ENCODE data around the gene SMYD4.

SMYD4 gene

DNA sequence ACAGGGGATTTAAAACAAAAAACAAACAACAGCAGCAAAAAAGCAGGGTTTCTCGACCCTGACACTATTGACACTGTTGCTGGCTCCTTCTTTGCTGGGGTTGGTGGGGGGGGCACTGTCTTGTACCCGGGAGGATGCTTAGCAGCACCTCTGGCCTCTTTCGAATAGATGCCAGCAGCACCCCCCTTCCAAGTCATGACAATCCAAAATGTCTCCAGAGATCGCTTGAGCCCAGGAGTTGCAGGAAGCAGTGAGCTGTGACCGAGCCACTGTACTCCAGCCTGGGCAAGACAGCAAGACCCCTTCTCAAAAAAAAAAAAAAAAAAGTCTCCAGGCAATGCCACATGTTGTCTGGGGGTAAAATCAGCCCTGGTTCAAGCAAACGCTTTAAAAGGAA, 47.5 kb downstream of the SMYD4 start:
- ChIA-PET CTCF (interaction anchor here (0.6 to 8.9 kb wide), 6 partner anchors 10 to 113 kb away, joined by 3 to 104 read pairs (median 14); partner anchors contain the start of gene WDR81), POLR2A (interaction anchor here (0.6 to 0.9 kb wide), 2 partner anchors 10 to 66 kb away, joined by 4 to 5 read pairs; no protein-coding TSS in a partner anchor)
- no peak overlapping the region for H3K27ac ChIP-seq (ENCODE audit: extremely low read depth, low read depth, low read length)
- no peaks in the 10 kb centered on the region for H3K9me3 ChIP-seq (ENCODE audit: control insufficient read depth, insufficient read depth, low read depth, low read length)
- no peak overlapping the region for H3K4me3 ChIP-seq (ENCODE audit: low read depth, low read length)
- peaks cover 8% of the 10 kb centered on the region for H3K4me1 ChIP-seq (ENCODE audit: control insufficient read depth, insufficient read depth, low read length)
- TF ChIP-seq ZNF510 (tag by site-specific recombination; IDR thresholded peaks at IDR 0.05; ENCODE audit: insufficient replicate concordance) (no peak), ZNF121 (tag by site-specific recombination; IDR thresholded peaks at IDR 0.05) (peak; percentile 90)
- peaks cover 32 to 86% of the 10 kb centered on the region in 2 experiments for H3K36me3 ChIP-seq (ENCODE audit: control insufficient read depth in 2 of 2, insufficient read depth in 1 of 2, low read length in 2 of 2)

GRCh38 chr17:1779571-1780131, 50.1 kb downstream of the SMYD4 start:
- H3K36me3 ChIP-seq (ENCODE audit: control insufficient read depth in 2 of 2, insufficient read depth in 1 of 2, low read length in 2 of 2) = peaks cover 25 to 91% of the 10 kb centered on the region in 2 experiments
- H3K4me1 ChIP-seq (ENCODE audit: control insufficient read depth, insufficient read depth, low read length) = peaks cover 8% of the 10 kb centered on the region
- ChIA-PET POLR2A (interaction anchor here (0.9 to 2.2 kb wide), 5 partner anchors 10 to 63 kb away, joined by 4 to 16 read pairs (median 7); partner anchors contain the start of genes RPA1 and SMYD4), CTCF (interaction anchor here (0.7 to 8.9 kb wide), 6 partner anchors 14 to 206 kb away, joined by 3 to 104 read pairs (median 4); partner anchors contain the start of gene WDR81)
- H3K27ac ChIP-seq (ENCODE audit: extremely low read depth, low read depth, low read length) = peak overlapping the region; percentile 43; the same call in 1 of the 2 replicates
- no peak overlapping the region for H3K4me3 ChIP-seq (ENCODE audit: low read depth, low read length)
- H3K9me3 ChIP-seq (ENCODE audit: control insufficient read depth, insufficient read depth, low read depth, low read length) = no peaks in the 10 kb centered on the region
- TF ChIP-seq FEZF1 (tag by site-specific recombination; IDR thresholded peaks at IDR 0.05) (no peak), PRDM6 (tag by site-specific recombination; IDR thresholded peaks at IDR 0.05) (peak; percentile 58), ZNF555 (tag by site-specific recombination; conservative IDR thresholded peaks at IDR 0.05) (no peak), MYNN (tag by site-specific recombination; IDR thresholded peaks at IDR 0.05; ENCODE audit: borderline replicate concordance) (no peak), WT1 (tag by site-specific recombination; IDR thresholded peaks at IDR 0.05) (peak; percentile 34; the same call in 1 of the 2 replicates), SP7 (tag by site-specific recombination; IDR thresholded peaks at IDR 0.05) (peak; percentile 95), ZNF629 (tag by site-specific recombination; IDR thresholded peaks at IDR 0.05) (no peak), ZNF843 (tag by site-specific recombination; IDR thresholded peaks at IDR 0.05) (no peak), GLIS1 (tag by site-specific recombination; IDR thresholded peaks at IDR 0.05) (peak; percentile 60; the same call in 1 of the 2 replicates), TCF7L2 (IDR thresholded peaks at IDR 0.05; ENCODE audit: borderline replicate concordance, low read depth, low read length) (no peak), ZNF571 (tag by site-specific recombination; IDR thresholded peaks at IDR 0.05) (no peak), ZBTB44 (tag by site-specific recombination; IDR thresholded peaks at IDR 0.05) (no peak), KLF8 (tag by site-specific recombination; IDR thresholded peaks at IDR 0.05) (no peak), ZIC2 (tag by site-specific recombination; IDR thresholded peaks at IDR 0.05) (0 out of 2 replicates have a peak, but pooled peaks have one; percentile 14), ZNF544 (tag by site-specific recombination; IDR thresholded peaks at IDR 0.05) (no peak), REST (tag by site-specific recombination; IDR thresholded peaks at IDR 0.05) (no peak), ZNF624 (tag by site-specific recombination; IDR thresholded peaks at IDR 0.05) (no peak), ZNF529 (tag by site-specific recombination; IDR thresholded peaks at IDR 0.05; ENCODE audit: insufficient replicate concordance) (no peak), ZNF23 (tag by site-specific recombination; IDR thresholded peaks at IDR 0.05; ENCODE audit: borderline replicate concordance) (no peak), ZNF600 (tag by site-specific recombination; IDR thresholded peaks at IDR 0.05) (0 out of 2 replicates have a peak, but pooled peaks have one; percentile 19)
- TF ChIP-seq, protein P1, sequence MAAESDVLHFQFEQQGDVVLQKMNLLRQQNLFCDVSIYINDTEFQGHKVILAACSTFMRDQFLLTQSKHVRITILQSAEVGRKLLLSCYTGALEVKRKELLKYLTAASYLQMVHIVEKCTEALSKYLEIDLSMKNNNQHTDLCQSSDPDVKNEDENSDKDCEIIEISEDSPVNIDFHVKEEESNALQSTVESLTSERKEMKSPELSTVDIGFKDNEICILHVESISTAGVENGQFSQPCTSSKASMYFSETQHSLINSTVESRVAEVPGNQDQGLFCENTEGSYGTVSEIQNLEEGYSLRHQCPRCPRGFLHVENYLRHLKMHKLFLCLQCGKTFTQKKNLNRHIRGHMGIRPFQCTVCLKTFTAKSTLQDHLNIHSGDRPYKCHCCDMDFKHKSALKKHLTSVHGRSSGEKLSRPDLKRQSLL (tag by site-specific recombination; IDR thresholded peaks at IDR 0.05) = peak; percentile 26; the same call in 1 of the 2 replicates
- TF ChIP-seq, protein P2, sequence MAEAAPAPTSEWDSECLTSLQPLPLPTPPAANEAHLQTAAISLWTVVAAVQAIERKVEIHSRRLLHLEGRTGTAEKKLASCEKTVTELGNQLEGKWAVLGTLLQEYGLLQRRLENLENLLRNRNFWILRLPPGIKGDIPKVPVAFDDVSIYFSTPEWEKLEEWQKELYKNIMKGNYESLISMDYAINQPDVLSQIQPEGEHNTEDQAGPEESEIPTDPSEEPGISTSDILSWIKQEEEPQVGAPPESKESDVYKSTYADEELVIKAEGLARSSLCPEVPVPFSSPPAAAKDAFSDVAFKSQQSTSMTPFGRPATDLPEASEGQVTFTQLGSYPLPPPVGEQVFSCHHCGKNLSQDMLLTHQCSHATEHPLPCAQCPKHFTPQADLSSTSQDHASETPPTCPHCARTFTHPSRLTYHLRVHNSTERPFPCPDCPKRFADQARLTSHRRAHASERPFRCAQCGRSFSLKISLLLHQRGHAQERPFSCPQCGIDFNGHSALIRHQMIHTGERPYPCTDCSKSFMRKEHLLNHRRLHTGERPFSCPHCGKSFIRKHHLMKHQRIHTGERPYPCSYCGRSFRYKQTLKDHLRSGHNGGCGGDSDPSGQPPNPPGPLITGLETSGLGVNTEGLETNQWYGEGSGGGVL (tag by site-specific recombination; IDR thresholded peaks at IDR 0.05) = no peak

All from HEK293 (cell line).